Pericardium fibroblast (primary cell): ENCODE data around the gene IFNGR1. TPM values are rescaled to one million over a fixed set of nuclear protein-coding genes. Genes with fewer than 3 reads are reported as not detected.

ENCODE experiments used
- total RNA-seq: library from RNA; depleted of rRNA; stranded (reverse); fragments of >200 nt; gene quantifications from 2 replicates; pipeline ENCODE4 v1.2.3, GENCODE V29; 2015

IFNGR1 gene
- total RNA-seq = 40.8 and 54.8 TPM in 2 replicates

DNA sequence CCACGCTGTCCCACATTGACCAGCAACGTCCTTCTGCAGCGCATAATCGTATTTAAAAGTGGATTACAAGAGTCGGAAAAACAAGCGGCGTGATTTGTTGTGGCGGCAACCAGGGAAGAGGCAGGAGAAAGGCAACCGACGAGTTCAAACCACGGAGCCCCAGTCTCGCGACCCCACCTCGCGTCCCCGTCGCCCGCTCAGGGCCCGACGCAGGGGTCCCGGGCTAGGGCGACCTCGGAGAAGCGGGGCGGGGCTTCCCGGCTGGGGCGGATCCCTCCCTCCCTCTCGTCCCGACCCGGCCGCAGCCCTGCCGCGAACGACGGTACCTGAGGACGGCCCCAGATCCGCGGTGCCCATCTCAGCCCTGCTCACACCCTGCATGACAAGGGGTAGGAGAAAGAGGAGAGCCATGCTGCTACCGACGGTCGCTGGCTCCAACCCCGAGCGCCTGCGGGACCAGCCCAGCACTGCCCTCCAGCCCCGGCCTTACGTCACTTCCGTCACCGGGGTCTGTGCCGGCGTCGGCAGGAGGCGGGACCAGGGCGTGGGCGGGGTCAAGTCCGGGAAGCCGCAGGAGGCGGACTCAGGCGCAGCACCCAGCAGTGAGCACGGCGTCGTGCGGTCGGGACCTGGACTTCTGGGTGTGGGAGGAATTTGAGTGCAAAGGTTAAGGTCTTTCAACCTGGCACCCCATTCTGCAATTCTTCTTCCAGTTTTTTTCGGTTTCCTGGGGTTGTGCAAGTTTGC, at the start of gene IFNGR1:
Gene IFNGR1, minus strand, starts transcription at position 469 of the 747 bp plus-strand sequence. Its CDS starts 58 bp downstream, at position 411.

DNA sequence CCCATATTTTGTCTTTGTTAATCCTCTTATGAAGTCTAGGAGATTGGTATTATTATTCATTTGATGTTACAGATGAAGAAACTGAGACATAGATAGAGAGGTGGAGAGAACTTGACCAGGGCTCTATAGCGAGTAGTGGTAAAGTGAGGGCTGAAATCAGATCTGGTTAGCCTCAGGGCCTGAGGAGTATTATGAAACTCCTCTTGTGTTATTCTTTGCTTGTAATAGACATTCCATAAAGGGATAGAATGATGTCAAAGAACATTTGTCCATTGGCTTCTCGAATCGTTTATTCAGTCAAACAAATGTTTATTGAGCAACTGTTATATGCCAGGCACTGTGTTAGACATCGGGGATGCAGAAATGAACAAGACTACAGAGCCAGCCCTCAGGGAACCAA, 45.7 kb downstream of the IFNGR1 start, which contains the start of gene IL22RA2:
Gene IL22RA2, minus strand, starts transcription at position 144 of the 400 bp plus-strand sequence. CDS start 11,895 bp downstream, outside the sequence.

Other genes with a start within 250 kb of the IFNGR1 start
- 0.12 and 0.85 TPM in 2 replicates for gene IL20RA, start 174.4 kb downstream of the IFNGR1 start, total RNA-seq
- not detected in 2 replicates for gene IL22RA2, start 45.7 kb downstream of the IFNGR1 start, total RNA-seq